Tibial nerve (tissue), 4 donors: ENCODE results near the gene TBC1D23. TPM values are rescaled to one million over a fixed set of nuclear protein-coding genes. Genes with fewer than 3 reads are reported as not detected.

Experiments used
- DNase-seq, 2 donors: peaks; one replicate each; pipeline ENCODE4 v3.0.0-alpha.2; 2019; ENCODE audit warnings: low spot score in 2 of 2
- H3K27ac ChIP-seq, 4 donors: fragments of 200-600 bp; sonication (generic) in 3 of 4; one replicate each; pipeline ENCODE4 v1.5.1; 2017 to 2019; ENCODE audit warnings: mild to moderate bottlenecking in 1 of 4
- H3K27me3 ChIP-seq, 2 donors: fragments of 200-600 bp; sonication (generic) in 1 of 2; one replicate each; pipeline versions ENCODE4 v1.5.1 to v1.6.0; 2017 to 2019
- H3K36me3 ChIP-seq, 3 donors: fragments of 200-600 bp; sonication (generic); one replicate each; pipeline ENCODE4 v1.5.1; 2018 to 2019
- H3K4me1 ChIP-seq, 4 donors: fragments of 200-600 bp; sonication (generic) in 3 of 4; one replicate each; pipeline ENCODE4 v1.5.1; 2017 to 2019
- H3K4me3 ChIP-seq, 4 donors: fragments of 200-600 bp; sonication (generic) in 3 of 4; one replicate each; pipeline ENCODE4 v1.5.1; 2017 to 2019; ENCODE audit warnings: mild to moderate bottlenecking in 1 of 4, moderate library complexity in 1 of 4
- H3K9me3 ChIP-seq, 4 donors: fragments of 200-600 bp; sonication (generic) in 3 of 4; one replicate each; pipeline ENCODE4 v1.5.1; 2017 to 2019
- CTCF ChIP-seq, 5 experiments: fragments of 200-600 bp in 3 of 5; fragments of 450-650 bp in 2 of 5; sonication (generic) in 3 of 5; IDR thresholded peaks; one replicate each; pipeline ENCODE4 v1.5.1; 2016 to 2019; ENCODE audit warnings: antibody characterized with exemption in 5 of 5, mild to moderate bottlenecking in 3 of 5, moderate library complexity in 2 of 5
- EP300 ChIP-seq, 2 donors: sonication (generic); formaldehyde crosslinking; IDR thresholded peaks; one replicate each; pipeline ENCODE4 v1.6.1; 2017; ENCODE audit warnings: antibody characterized with exemption in 2 of 2, mild to moderate bottlenecking in 1 of 2
- POLR2A ChIP-seq, 2 donors: fragments of 450-650 bp; IDR thresholded peaks; one replicate each; pipeline ENCODE4 v1.6.1; 2017; ENCODE audit warnings: antibody characterized with exemption in 2 of 2, mild to moderate bottlenecking in 2 of 2, moderate library complexity in 2 of 2
- WGBS, 2 donors: methylation state at CpG; one replicate each; pipeline ENCODE4 v1.1.5; 2018; 5-methylcytosine and 5-hydroxymethylcytosine counted together
- total RNA-seq, 4 donors: library from RNA; depleted of rRNA; stranded (reverse); fragments of >200 nt; gene quantifications; one replicate each; pipeline ENCODE4 v1.1.0, GENCODE V29; 2016

The TBC1D23 gene
- total RNA-seq, 4 donors from 2014 or later: 21.6 to 32.2 (median 28.2) TPM

GRCh38 chr3:100297784-100298183 lies 37.0 kb downstream of the TBC1D23 start:
- H3K9me3 ChIP-seq: no peaks in the 10 kb centered on the region
- no peak for DNase-seq
- H3K27ac ChIP-seq: no peak overlapping the region
- no peak overlapping the region for H3K4me3 ChIP-seq
- H3K4me1 ChIP-seq: no peaks in the 10 kb centered on the region
- peaks cover 0 to 85% (median 0%) of the 10 kb centered on the region in 3 donors for H3K36me3 ChIP-seq
- WGBS, 2 donors: 81 to 94% methylated on average over 2 of the region's 2 CpGs
- H3K27me3 ChIP-seq: no peaks in the 10 kb centered on the region
- no peak for TF ChIP-seq CTCF (IDR thresholded peaks at IDR 0.05)
- no peak for TF ChIP-seq POLR2A (IDR thresholded peaks at IDR 0.05)
- TF ChIP-seq EP300 (IDR thresholded peaks at IDR 0.05): no peak

GRCh38 chr3:100299016-100299415 lies 38.2 kb downstream of the TBC1D23 start:
- no peak for DNase-seq
- Histone ChIP-seq H3K9me3 (no peaks in the 10 kb centered on the region), H3K4me1 (no peaks in the 10 kb centered on the region), H3K27me3 (no peaks in the 10 kb centered on the region), H3K27ac (no peak overlapping the region), H3K4me3 (no peak overlapping the region), H3K36me3 (peaks cover 0 to 86% (median 0%) of the 10 kb centered on the region in 3 donors)
- whole genome bisulfite sequencing, 2 donors: 81% methylated on average over 4 of the region's 4 CpGs
- no peak for TF ChIP-seq POLR2A (IDR thresholded peaks at IDR 0.05)
- TF ChIP-seq CTCF (IDR thresholded peaks at IDR 0.05): no peak
- no peak for TF ChIP-seq EP300 (IDR thresholded peaks at IDR 0.05)

- Histone ChIP-seq H3K36me3 (peaks cover 0 to 60% (median 0%) of the 10 kb centered on the region in 3 donors), H3K27me3 (no peaks in the 10 kb centered on the region), H3K9me3 (no peaks in the 10 kb centered on the region), H3K4me3 (no peak overlapping the region), H3K4me1 (peaks cover 0 to 4% (median 0%) of the 10 kb centered on the region in 4 donors), H3K27ac (no peak overlapping the region)
- no peak for TF ChIP-seq EP300 (IDR thresholded peaks at IDR 0.05)
- TF ChIP-seq POLR2A (IDR thresholded peaks at IDR 0.05): no peak
- no peak for TF ChIP-seq CTCF (IDR thresholded peaks at IDR 0.05)
- WGBS, 2 donors: 83 to 86% methylated on average over 1 of the region's 1 CpG
- no peak for DNase-seq
Measured at GRCh38 chr3:100306695-100307094, 45.9 kb downstream of the TBC1D23 start.

GRCh38 chr3:100310355-100310965 lies 49.7 kb downstream of the TBC1D23 start:
- H3K4me1 ChIP-seq: peaks cover 0 to 4% (median 0%) of the 10 kb centered on the region in 4 donors
- H3K27ac ChIP-seq: no peak overlapping the region
- no peak overlapping the region for H3K4me3 ChIP-seq
- TF ChIP-seq CTCF (IDR thresholded peaks at IDR 0.05) (no peak), EP300 (IDR thresholded peaks at IDR 0.05) (no peak), POLR2A (IDR thresholded peaks at IDR 0.05) (no peak)
- no peak for DNase-seq
- H3K36me3 ChIP-seq: peaks cover 0 to 57% (median 0%) of the 10 kb centered on the region in 3 donors
- no peaks in the 10 kb centered on the region for H3K9me3 ChIP-seq
- H3K27me3 ChIP-seq: no peaks in the 10 kb centered on the region
- WGBS, 2 donors: 88 to 89% methylated on average over 3 of the region's 3 CpGs

GRCh38 chr3:100311011-100311410 lies 50.2 kb downstream of the TBC1D23 start:
- Histone ChIP-seq H3K36me3 (peaks cover 0 to 62% (median 0%) of the 10 kb centered on the region in 3 donors), H3K9me3 (no peaks in the 10 kb centered on the region), H3K27me3 (no peaks in the 10 kb centered on the region), H3K4me1 (peaks cover 0 to 4% (median 0%) of the 10 kb centered on the region in 4 donors), H3K4me3 (no peak overlapping the region), H3K27ac (no peak overlapping the region)
- DNase-seq: no peak
- no peak for TF ChIP-seq CTCF (IDR thresholded peaks at IDR 0.05)
- TF ChIP-seq EP300 (IDR thresholded peaks at IDR 0.05): no peak
- no peak for TF ChIP-seq POLR2A (IDR thresholded peaks at IDR 0.05)
- WGBS, 2 donors: 69 to 73% methylated on average over 2 of the region's 2 CpGs
